Left lung (tissue), 10 donors: ENCODE results near the gene KRR1. TPM values are rescaled to one million over a fixed set of nuclear protein-coding genes. Genes with fewer than 3 reads are reported as not detected.
A peak's percentile ranks its signal among the peaks of the same experiment; 100 is the strongest.

ENCODE experiments used
- ATAC-seq: fragments of 200-7000 bp; cut with Tn5 transposase; one replicate; pipeline ENCODE4 v1.9.1; 2020; ENCODE audit warnings: moderate library complexity
- DNase-seq, 4 donors: peaks; one replicate each; pipeline ENCODE4 v3.0.0-alpha.2; 2013 to 2020
- H3K27ac ChIP-seq, 2 donors: fragments of 200-600 bp; sonication (generic) in 1 of 2; one replicate each; pipeline versions ENCODE4 v1.5.0 to v1.8.0; 2020 to 2021
- H3K27me3 ChIP-seq, 2 donors: fragments of 200-600 bp; sonication (generic) in 1 of 2; one replicate each; pipeline versions ENCODE4 v1.5.0 to v1.8.0; 2020 to 2021
- H3K36me3 ChIP-seq, 2 donors: fragments of 200-600 bp; sonication (generic) in 1 of 2; one replicate each; pipeline versions ENCODE4 v1.5.0 to v1.8.0; 2020 to 2021
- H3K4me1 ChIP-seq, 2 donors: fragments of 200-600 bp; one replicate each; pipeline ENCODE4 v1.8.0; 2021
- H3K4me3 ChIP-seq, 2 donors: fragments of 200-600 bp; sonication (generic) in 1 of 2; one replicate each; pipeline versions ENCODE4 v1.5.0 to v1.8.0; 2020 to 2021; ENCODE audit warnings: mild to moderate bottlenecking in 1 of 2
- H3K9me3 ChIP-seq, 2 donors: fragments of 200-600 bp; sonication (generic) in 1 of 2; one replicate each; pipeline versions ENCODE4 v1.5.0 to v1.8.0; 2020 to 2021
- intact Hi-C, 2 donors: fragments of 100-400 bp; cut with DNase I; formaldehyde crosslinking; loops; one replicate each; pipeline versions ENCODE4 v1.11.2 to v1.14.2; 2022
- polyA plus RNA-seq, 6 donors: library from polyadenylated mRNA; unstranded; fragments of 120-200 nt; gene quantifications; one replicate each; pipeline ENCODE4 v1.2.1, GENCODE V29; 2013; ENCODE audit not compliant: insufficient read length in 6 of 6
- total RNA-seq, 2 donors: library from RNA; stranded (reverse); fragmentation: NEBNext Ultra II Directional; extraction: Animal tissue kit (Norgen Biotek cat#: 25700); gene quantifications; one replicate each; pipeline ENCODE4 v1.2.1, GENCODE V29; 2021
- TF ChIP-seq, protein P1 (sequence below), 2 donors: fragments of 200-600 bp; sonication (generic) in 1 of 2; IDR thresholded peaks; one replicate each; pipeline versions ENCODE4 v1.5.0 to v1.8.0; 2021; ENCODE audit warnings: antibody characterized with exemption in 2 of 2
- donor health status: DM: no; HTN: yes; CAD: no.
- donor health status: DM: no; HTN: no; CAD: no.

KRR1 gene
- total and polyA plus RNA-seq, 8 donors, result 37.5 to 101 (median 83.1) TPM

DNA sequence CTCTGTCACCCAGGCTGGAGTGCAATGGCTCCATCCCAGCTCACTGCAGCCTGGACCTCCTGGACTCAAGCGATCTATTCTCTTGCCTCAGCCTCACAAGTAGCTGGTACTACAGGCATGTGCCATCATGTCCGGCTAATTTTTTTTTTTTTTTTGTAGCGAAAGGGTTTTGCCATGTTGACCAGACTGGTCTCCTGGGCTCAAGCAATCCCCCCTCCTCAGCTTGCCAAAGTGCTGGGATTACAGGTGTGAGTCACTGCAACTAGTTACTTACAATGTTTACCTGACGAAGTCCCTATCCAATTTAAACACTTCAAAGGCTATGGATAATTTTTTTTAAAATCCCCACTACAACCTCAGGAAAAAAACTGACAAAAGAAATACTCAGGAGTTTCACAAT is 1.8 kb downstream of the KRR1 start:
- H3K4me1 ChIP-seq, result peaks cover 9 to 23% of the 10 kb centered on the region in 2 donors
- no peak for ATAC-seq

DNA sequence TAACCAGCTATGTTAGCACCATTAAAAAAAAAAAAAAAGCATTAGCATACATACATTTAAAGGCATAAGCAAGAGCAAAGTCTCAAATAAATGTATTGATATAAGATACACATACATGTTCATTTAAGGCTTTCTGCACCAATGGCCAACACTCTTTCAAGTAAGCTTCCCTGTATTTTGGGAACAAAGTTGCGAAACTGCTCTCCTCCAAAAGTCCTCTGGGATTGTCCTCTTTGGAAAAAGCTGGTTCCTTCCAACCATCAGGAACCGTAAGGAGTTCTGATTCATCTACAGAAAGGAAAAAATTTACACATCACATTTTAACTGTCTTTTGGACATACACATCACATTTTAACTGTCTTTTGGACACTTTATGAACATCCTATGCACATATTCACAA is 3.2 kb downstream of the KRR1 start:
- Histone ChIP-seq H3K4me3 (no peak overlapping the region), H3K27ac (peak overlapping the region in 1 of 2 donors; percentile 1), H3K27me3 (no peaks in the 10 kb centered on the region), H3K9me3 (no peaks in the 10 kb centered on the region), H3K4me1 (peaks cover 9 to 23% of the 10 kb centered on the region in 2 donors), H3K36me3 (peaks cover 0 to 44% of the 10 kb centered on the region in 2 donors)
- DNase-seq, result no peak
- no peak for ATAC-seq
- TF ChIP-seq, protein P1, sequence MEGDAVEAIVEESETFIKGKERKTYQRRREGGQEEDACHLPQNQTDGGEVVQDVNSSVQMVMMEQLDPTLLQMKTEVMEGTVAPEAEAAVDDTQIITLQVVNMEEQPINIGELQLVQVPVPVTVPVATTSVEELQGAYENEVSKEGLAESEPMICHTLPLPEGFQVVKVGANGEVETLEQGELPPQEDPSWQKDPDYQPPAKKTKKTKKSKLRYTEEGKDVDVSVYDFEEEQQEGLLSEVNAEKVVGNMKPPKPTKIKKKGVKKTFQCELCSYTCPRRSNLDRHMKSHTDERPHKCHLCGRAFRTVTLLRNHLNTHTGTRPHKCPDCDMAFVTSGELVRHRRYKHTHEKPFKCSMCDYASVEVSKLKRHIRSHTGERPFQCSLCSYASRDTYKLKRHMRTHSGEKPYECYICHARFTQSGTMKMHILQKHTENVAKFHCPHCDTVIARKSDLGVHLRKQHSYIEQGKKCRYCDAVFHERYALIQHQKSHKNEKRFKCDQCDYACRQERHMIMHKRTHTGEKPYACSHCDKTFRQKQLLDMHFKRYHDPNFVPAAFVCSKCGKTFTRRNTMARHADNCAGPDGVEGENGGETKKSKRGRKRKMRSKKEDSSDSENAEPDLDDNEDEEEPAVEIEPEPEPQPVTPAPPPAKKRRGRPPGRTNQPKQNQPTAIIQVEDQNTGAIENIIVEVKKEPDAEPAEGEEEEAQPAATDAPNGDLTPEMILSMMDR (IDR thresholded peaks at IDR 0.05), result no peak
- intact Hi-C loops, result no loop called here

More for the DNA sequence above, 1.8 kb downstream of the KRR1 start:
- no peak for DNase-seq
- H3K36me3 ChIP-seq, result peaks cover 0 to 30% of the 10 kb centered on the region in 2 donors
- H3K4me3 ChIP-seq, result no peak overlapping the region
- TF ChIP-seq, protein P1 (IDR thresholded peaks at IDR 0.05), result no peak
- no peak overlapping the region for H3K27ac ChIP-seq
- H3K27me3 ChIP-seq, result no peaks in the 10 kb centered on the region
- intact Hi-C loops, result no loop called here
- no peaks in the 10 kb centered on the region for H3K9me3 ChIP-seq

DNA sequence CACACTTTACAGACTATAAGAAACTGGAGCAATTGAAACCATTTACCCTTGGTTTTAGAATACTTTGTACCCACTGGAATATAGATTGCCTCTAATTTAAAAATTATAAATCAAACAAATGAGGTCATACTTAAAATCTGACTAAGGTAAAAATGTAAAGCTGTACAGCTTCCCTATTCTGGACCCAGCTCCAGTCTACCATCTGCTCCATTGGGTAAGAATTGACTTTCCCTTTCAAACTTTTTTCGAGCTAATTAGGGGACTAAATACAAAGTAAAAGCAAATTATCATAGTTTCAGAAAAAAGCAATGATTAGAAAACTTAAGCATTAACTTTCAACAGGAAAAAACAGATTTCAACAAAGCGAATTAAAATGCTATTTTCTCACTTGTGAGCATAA is 4.3 kb downstream of the KRR1 start:
- H3K9me3 ChIP-seq, result no peaks in the 10 kb centered on the region
- TF ChIP-seq, protein P1 (IDR thresholded peaks at IDR 0.05), result no peak
- H3K4me3 ChIP-seq, result no peak overlapping the region
- intact Hi-C loops, result no loop called here
- no peaks in the 10 kb centered on the region for H3K27me3 ChIP-seq
- no peak overlapping the region for H3K27ac ChIP-seq
- peaks cover 0 to 54% of the 10 kb centered on the region in 2 donors for H3K36me3 ChIP-seq
- peaks cover 9 to 23% of the 10 kb centered on the region in 2 donors for H3K4me1 ChIP-seq
- ATAC-seq, result no peak
- no peak for DNase-seq

DNA sequence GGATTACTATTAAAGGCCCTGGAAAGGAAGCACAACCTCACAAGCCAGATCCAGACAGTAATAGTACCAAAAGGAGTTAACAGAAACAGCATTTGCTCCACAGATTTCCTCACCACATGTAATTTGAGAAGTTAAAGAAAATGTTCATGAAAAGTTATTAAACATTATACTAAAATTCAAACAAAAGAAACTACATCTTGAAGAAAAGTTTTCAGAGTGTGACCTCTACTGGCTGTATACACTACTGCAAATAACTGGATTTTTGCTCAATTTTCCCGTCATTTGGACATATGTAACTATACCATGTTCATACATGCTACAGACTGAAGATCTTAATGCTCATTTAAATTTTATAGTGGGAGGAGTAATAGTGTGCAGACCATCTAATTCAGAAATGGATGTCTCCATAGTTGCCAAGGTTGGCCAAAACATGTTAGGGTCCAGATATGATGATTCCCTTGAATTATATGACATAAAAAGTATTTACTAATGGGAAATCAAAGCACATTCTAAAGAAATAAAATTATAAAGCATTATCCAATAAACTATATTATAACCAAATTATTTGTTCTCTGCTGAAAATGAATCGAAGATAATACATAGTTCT is 5.6 kb downstream of the KRR1 start:
- Histone ChIP-seq H3K4me3 (no peak overlapping the region), H3K9me3 (no peaks in the 10 kb centered on the region), H3K27ac (no peak overlapping the region), H3K36me3 (peaks cover 0 to 67% of the 10 kb centered on the region in 2 donors), H3K27me3 (no peaks in the 10 kb centered on the region), H3K4me1 (peaks cover 8 to 19% of the 10 kb centered on the region in 2 donors)
- DNase-seq, result no peak
- intact Hi-C loops, result no loop called here
- TF ChIP-seq, protein P1 (IDR thresholded peaks at IDR 0.05), result peak; percentile 30 to 45
- ATAC-seq, result peak; percentile 46

DNA sequence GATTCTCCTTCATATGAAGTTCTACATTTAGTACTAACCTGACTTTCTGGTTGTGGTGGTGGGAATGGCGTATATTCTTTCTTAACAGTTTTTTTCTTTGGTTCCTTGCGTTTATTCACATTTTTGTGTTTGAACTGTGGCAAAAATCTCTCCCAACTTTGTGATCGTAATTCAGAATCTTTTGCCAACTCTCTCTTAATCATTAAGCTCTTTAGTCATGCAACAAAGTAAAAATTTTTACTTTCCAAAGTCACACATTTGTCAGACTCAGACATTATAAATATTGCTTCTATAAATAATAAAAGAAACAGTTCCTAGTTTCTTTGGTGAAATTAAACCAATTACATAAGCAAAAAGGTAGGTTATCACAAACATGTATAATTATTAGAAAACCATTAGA is 7.5 kb downstream of the KRR1 start:
- Histone ChIP-seq H3K4me1 (peaks cover 0 to under 1% of the 10 kb centered on the region in 2 donors), H3K9me3 (no peaks in the 10 kb centered on the region), H3K36me3 (peaks cover 0 to 87% of the 10 kb centered on the region in 2 donors), H3K4me3 (no peak overlapping the region), H3K27me3 (no peaks in the 10 kb centered on the region), H3K27ac (no peak overlapping the region)
- TF ChIP-seq, protein P1 (IDR thresholded peaks at IDR 0.05), result no peak
- ATAC-seq (no peak), DNase-seq (no peak)
- intact Hi-C loops, result no loop called here
